H9 (cell line): ENCODE measurements around the gene PRICKLE3. TPM values are rescaled to one million over a fixed set of nuclear protein-coding genes. Genes with fewer than 3 reads are reported as not detected.

Experiments used
- DNase-seq: peaks from one replicate; pipeline ENCODE4 v3.0.0-alpha.2; 2017
- H2AFZ ChIP-seq: one replicate; pipeline ENCODE4 v1.6.1; 2013; ENCODE audit warnings: mild to moderate bottlenecking, low read length, control low read depth, moderate library complexity
- H2AK5ac ChIP-seq: 2 replicates; pipeline ENCODE4 v1.6.1; 2013; ENCODE audit warnings: low read length, control low read depth, mixed read lengths; ENCODE audit not compliant: insufficient read length
- H2BK120ac ChIP-seq: one replicate; pipeline ENCODE4 v1.6.1; 2013; ENCODE audit warnings: low read depth, mild to moderate bottlenecking, low read length, control low read depth, inconsistent platforms; ENCODE audit not compliant: poor library complexity, severe bottlenecking
- H2BK12ac ChIP-seq: 2 replicates; pipeline ENCODE4 v1.6.1; 2013; ENCODE audit warnings: low read length, control low read depth, mixed read lengths, low read depth; ENCODE audit not compliant: insufficient read length
- H2BK15ac ChIP-seq: 2 replicates; pipeline ENCODE4 v1.6.1; 2013; ENCODE audit warnings: low read depth, low read length, control low read depth
- H2BK20ac ChIP-seq: one replicate; pipeline ENCODE4 v1.6.1; 2013; ENCODE audit warnings: low read depth, mild to moderate bottlenecking, low read length, control low read depth, inconsistent platforms; ENCODE audit not compliant: poor library complexity, severe bottlenecking
- H2BK5ac ChIP-seq: 2 replicates; pipeline ENCODE4 v1.6.1; 2013; ENCODE audit warnings: low read length, control low read depth, mixed read lengths; ENCODE audit not compliant: insufficient read length
- H3K14ac ChIP-seq: 2 replicates; pipeline ENCODE4 v1.6.1; 2013; ENCODE audit warnings: low read length, control low read depth; ENCODE audit not compliant: insufficient read depth
- H3K18ac ChIP-seq: 2 replicates; pipeline ENCODE4 v1.6.1; 2013; ENCODE audit warnings: low read depth, mild to moderate bottlenecking, mixed read lengths, low read length, control low read depth; ENCODE audit not compliant: insufficient read length
- H3K23ac ChIP-seq: 2 replicates; pipeline ENCODE4 v1.6.1; 2013; ENCODE audit warnings: low read length, control low read depth, mixed read lengths, low read depth; ENCODE audit not compliant: insufficient read length
- H3K23me2 ChIP-seq: 2 replicates; pipeline ENCODE4 v1.6.1; 2013; ENCODE audit warnings: low read depth, mild to moderate bottlenecking, mixed read lengths, low read length, control low read depth; ENCODE audit not compliant: insufficient read length, poor library complexity, severe bottlenecking
- H3K27ac ChIP-seq: 2 replicates; pipeline ENCODE4 v1.5.1; 2013; ENCODE audit warnings: low read length, control low read depth, mixed read lengths, low read depth; ENCODE audit not compliant: insufficient read length
- H3K27me3 ChIP-seq: 2 replicates; pipeline ENCODE4 v1.6.1; 2013; ENCODE audit warnings: low read length, control low read depth, inconsistent platforms; ENCODE audit not compliant: insufficient read depth
- H3K4ac ChIP-seq: 2 replicates; pipeline ENCODE4 v1.6.1; 2013; ENCODE audit warnings: low read depth, mild to moderate bottlenecking, control low read depth, inconsistent platforms, low read length, moderate library complexity
- H3K4me1 ChIP-seq: 2 replicates; pipeline ENCODE4 v1.6.1; 2013; ENCODE audit warnings: low read length, control low read depth, inconsistent platforms; ENCODE audit not compliant: insufficient read depth
- H3K4me2 ChIP-seq: 2 replicates; pipeline ENCODE4 v1.6.1; 2013; ENCODE audit warnings: low read length, control low read depth, mixed read lengths; ENCODE audit not compliant: insufficient read length, insufficient read depth
- H3K56ac ChIP-seq: 2 replicates; pipeline ENCODE4 v1.6.1; 2013; ENCODE audit warnings: low read depth, mild to moderate bottlenecking, mixed read lengths, low read length, control low read depth; ENCODE audit not compliant: insufficient read length
- H3K79me1 ChIP-seq: 2 replicates; pipeline ENCODE4 v1.6.1; 2013; ENCODE audit warnings: low read depth, mild to moderate bottlenecking, moderate library complexity, low read length, control low read depth, inconsistent platforms; ENCODE audit not compliant: insufficient read depth, poor library complexity, severe bottlenecking
- H3K79me2 ChIP-seq: 2 replicates; pipeline ENCODE4 v1.6.1; 2013; ENCODE audit warnings: low read length, control low read depth, inconsistent platforms; ENCODE audit not compliant: insufficient read depth
- H3K9ac ChIP-seq: 2 replicates; pipeline ENCODE4 v1.6.1; 2013; ENCODE audit warnings: low read length, control low read depth, mixed read lengths; ENCODE audit not compliant: insufficient read length; ENCODE audit errors: extremely low read depth
- H3K9me3 ChIP-seq: one replicate; pipeline ENCODE4 v1.6.1; 2013; ENCODE audit warnings: low read depth, low read length, inconsistent platforms; ENCODE audit not compliant: control insufficient read depth
- H3T11ph ChIP-seq: one replicate; pipeline ENCODE4 v1.6.1; 2013; ENCODE audit warnings: mild to moderate bottlenecking, low read length, control low read depth, inconsistent platforms
- H4K20me1 ChIP-seq: one replicate; pipeline ENCODE4 v1.6.1; 2013; ENCODE audit not compliant: control insufficient read depth, insufficient read length, insufficient read depth
- H4K5ac ChIP-seq: 2 replicates; pipeline ENCODE4 v1.6.1; 2013; ENCODE audit warnings: low read depth, mild to moderate bottlenecking, mixed read lengths, low read length, control low read depth; ENCODE audit not compliant: insufficient read length
- H4K8ac ChIP-seq: replicated peaks from 2 replicates; pipeline ENCODE4 v1.6.1; 2013; ENCODE audit warnings: low read length, control low read depth, mixed read lengths, low read depth; ENCODE audit not compliant: insufficient read length
- H4K91ac ChIP-seq: 2 replicates; pipeline ENCODE4 v1.6.1; 2013; ENCODE audit warnings: low read depth, mild to moderate bottlenecking, moderate library complexity, mixed read lengths, low read length, control low read depth; ENCODE audit not compliant: insufficient read length
- H3K27ac Mint-ChIP-seq, 3 experiments: 2 replicates in 2 of 3; 3 replicates in 1 of 3; pipeline ENCODE4 v1.8.0; 2020 to 2021; ENCODE audit warnings: mixed read lengths in 3 of 3, mild to moderate bottlenecking in 1 of 3, moderate library complexity in 1 of 3
- H3K27me3 Mint-ChIP-seq: 2 replicates; pipeline ENCODE4 v1.8.0; 2021; ENCODE audit warnings: low read depth, mild to moderate bottlenecking, moderate library complexity, mixed read lengths
- H3K36me3 Mint-ChIP-seq, 3 experiments: 2 replicates in 2 of 3; 3 replicates in 1 of 3; pipeline ENCODE4 v1.8.0; 2020 to 2021; ENCODE audit warnings: low read depth in 3 of 3, mixed read lengths in 3 of 3; ENCODE audit not compliant: insufficient read depth in 1 of 3
- H3K4me1 Mint-ChIP-seq, 2 experiments: 2 replicates each; pipeline ENCODE4 v1.8.0; 2020; ENCODE audit warnings: mixed read lengths in 2 of 2
- H3K4me3 Mint-ChIP-seq, 2 experiments: 2 replicates in 1 of 2; 3 replicates in 1 of 2; pipeline ENCODE4 v1.8.0; 2020 to 2021; ENCODE audit warnings: mild to moderate bottlenecking in 2 of 2, mixed read lengths in 2 of 2, moderate library complexity in 1 of 2
- H3K9me3 Mint-ChIP-seq, 2 experiments: 2 replicates in 1 of 2; 3 replicates in 1 of 2; pipeline ENCODE4 v1.8.0; 2020; ENCODE audit warnings: mild to moderate bottlenecking in 2 of 2, mixed read lengths in 2 of 2, moderate library complexity in 1 of 2
- CTCF ChIP-seq: fragments of 200-600 bp; sonication (generic); conservative IDR thresholded peaks from 3 replicates; pipeline ENCODE4 v1.8.0; 2021; ENCODE audit warnings: antibody characterized with exemption, mild to moderate bottlenecking
- WGBS: extraction: QIAGEN DNeasy Blood & Tissue Kit; methylation state at CpG from one replicate; pipeline ENCODE4 v1.1.7; 2013; ENCODE audit warnings: missing lambda C conversion rate, low lambda C conversion rate, mixed read lengths; ENCODE audit not compliant: insufficient read length; ENCODE audit errors: extremely low coverage; 5-methylcytosine and 5-hydroxymethylcytosine counted together
- total RNA-seq: library from RNA; stranded (reverse); gene quantifications from 2 replicates; pipeline ENCODE4 v1.2.1, GENCODE V29; 2021

PRICKLE3 gene
- total RNA-seq, 1 experiment from 2014 or later = 9.7 TPM

GRCh38 chrX:49227726-49228125 lies 41.6 kb upstream of the PRICKLE3 start:
- peaks cover 74 to 84% of the 10 kb centered on the region in 2 experiments for H3K9me3 Mint-ChIP-seq
- Histone ChIP-seq H2BK20ac (no peak overlapping the region), H2BK5ac (no peak overlapping the region), H3K4ac (no peak overlapping the region), H3K56ac (no peak overlapping the region), H3K79me1 (no peaks in the 10 kb centered on the region), H3T11ph (no peak overlapping the region), H2BK120ac (no peak overlapping the region), H3K14ac (no peak overlapping the region), H2AK5ac (no peak overlapping the region), H3K9ac (no peak overlapping the region), H3K27ac (no peak overlapping the region), H3K4me1 (no peaks in the 10 kb centered on the region; the same call in 1 of the 2 replicates), H2AFZ (no peak overlapping the region), H2BK15ac (no peak overlapping the region), H3K23me2 (no peaks in the 10 kb centered on the region), H3K4me2 (no peak overlapping the region), H3K79me2 (no peaks in the 10 kb centered on the region), H2BK12ac (no peak overlapping the region), H3K27me3 (no peaks in the 10 kb centered on the region), H3K23ac (no peak overlapping the region), H4K20me1 (no peaks in the 10 kb centered on the region), H3K18ac (no peak overlapping the region), H4K8ac (no peak overlapping the region), H4K5ac (no peak overlapping the region), H4K91ac (no peak overlapping the region), H3K9me3 (peaks cover 27% of the 10 kb centered on the region)
- peaks cover 12% of the 10 kb centered on the region for H3K27me3 Mint-ChIP-seq
- no peak overlapping the region for H3K4me3 Mint-ChIP-seq
- no CpG with 5 or more reads among the region's 2 CpGs for WGBS
- DNase-seq = no peak
- no peak for TF ChIP-seq CTCF
- peaks cover 2 to 4% (median 3%) of the 10 kb centered on the region in 3 experiments; a peak in 5 of 7 replicates for H3K36me3 Mint-ChIP-seq
- peaks cover 8 to 24% of the 10 kb centered on the region in 2 experiments for H3K4me1 Mint-ChIP-seq
- no peak overlapping the region; a peak in 1 of 7 replicates for H3K27ac Mint-ChIP-seq
